ENCODE data around the gene GRB14.

Gene GRB14

DNA sequence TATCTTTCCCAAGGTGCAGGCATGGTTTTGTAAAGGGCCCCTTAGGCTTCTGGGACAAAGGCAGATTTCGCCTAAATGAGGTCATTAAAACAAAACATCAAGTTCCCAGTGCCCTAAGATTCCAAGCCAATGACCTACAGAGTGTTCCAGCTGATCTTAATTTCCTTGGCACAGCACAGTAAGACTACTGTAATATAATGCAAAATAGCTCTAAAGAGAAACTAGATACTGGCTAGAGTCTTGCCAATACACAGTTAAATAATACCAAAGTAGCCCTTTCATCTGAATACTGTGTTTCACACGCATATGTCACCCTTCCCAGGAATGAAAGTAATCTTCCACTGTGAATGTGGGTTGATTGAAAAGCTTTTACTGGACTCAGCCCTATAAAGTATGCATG is 14.7 kb downstream of the GRB14 start:
- H3K9me3 ChIP-seq: no peaks in the 10 kb centered on the region
- H3K4me1 ChIP-seq: no peaks in the 10 kb centered on the region
- no peaks in the 10 kb centered on the region for H3K27me3 ChIP-seq
- no peaks in the 10 kb centered on the region for H3K36me3 ChIP-seq
- no peak overlapping the region for H3K4me3 ChIP-seq (ENCODE audit: low read depth, low read length)
- DNase-seq: no peak
- TF ChIP-seq, protein P1, sequence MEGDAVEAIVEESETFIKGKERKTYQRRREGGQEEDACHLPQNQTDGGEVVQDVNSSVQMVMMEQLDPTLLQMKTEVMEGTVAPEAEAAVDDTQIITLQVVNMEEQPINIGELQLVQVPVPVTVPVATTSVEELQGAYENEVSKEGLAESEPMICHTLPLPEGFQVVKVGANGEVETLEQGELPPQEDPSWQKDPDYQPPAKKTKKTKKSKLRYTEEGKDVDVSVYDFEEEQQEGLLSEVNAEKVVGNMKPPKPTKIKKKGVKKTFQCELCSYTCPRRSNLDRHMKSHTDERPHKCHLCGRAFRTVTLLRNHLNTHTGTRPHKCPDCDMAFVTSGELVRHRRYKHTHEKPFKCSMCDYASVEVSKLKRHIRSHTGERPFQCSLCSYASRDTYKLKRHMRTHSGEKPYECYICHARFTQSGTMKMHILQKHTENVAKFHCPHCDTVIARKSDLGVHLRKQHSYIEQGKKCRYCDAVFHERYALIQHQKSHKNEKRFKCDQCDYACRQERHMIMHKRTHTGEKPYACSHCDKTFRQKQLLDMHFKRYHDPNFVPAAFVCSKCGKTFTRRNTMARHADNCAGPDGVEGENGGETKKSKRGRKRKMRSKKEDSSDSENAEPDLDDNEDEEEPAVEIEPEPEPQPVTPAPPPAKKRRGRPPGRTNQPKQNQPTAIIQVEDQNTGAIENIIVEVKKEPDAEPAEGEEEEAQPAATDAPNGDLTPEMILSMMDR (IDR thresholded peaks at IDR 0.05; ENCODE audit: low read depth, low read length): no peak

DNA sequence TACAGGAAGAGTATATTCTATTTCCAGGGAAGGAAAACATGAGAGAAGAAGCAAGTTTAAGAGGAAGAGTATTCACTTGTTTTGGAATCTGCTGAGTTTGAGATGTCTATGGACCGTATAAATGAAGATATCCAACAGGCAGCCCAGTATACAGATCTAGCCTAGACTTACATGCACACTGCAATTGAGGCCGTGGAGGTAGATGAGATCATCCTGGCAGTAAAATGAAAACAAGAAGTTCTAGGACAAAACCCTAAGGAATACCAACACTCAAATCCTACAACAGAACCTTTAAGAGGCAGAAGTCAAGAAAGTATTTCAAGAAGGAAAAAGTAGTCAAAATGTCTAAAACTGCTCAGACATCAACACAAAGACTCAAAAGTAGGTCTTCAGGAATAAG is 16.0 kb downstream of the GRB14 start:
- no peak for DNase-seq
- no peaks in the 10 kb centered on the region for H3K4me1 ChIP-seq
- TF ChIP-seq, protein P1 (IDR thresholded peaks at IDR 0.05; ENCODE audit: low read depth, low read length): no peak
- no peaks in the 10 kb centered on the region for H3K36me3 ChIP-seq
- H3K4me3 ChIP-seq (ENCODE audit: low read depth, low read length): no peak overlapping the region
- no peaks in the 10 kb centered on the region for H3K27me3 ChIP-seq
- H3K9me3 ChIP-seq: no peaks in the 10 kb centered on the region

DNA sequence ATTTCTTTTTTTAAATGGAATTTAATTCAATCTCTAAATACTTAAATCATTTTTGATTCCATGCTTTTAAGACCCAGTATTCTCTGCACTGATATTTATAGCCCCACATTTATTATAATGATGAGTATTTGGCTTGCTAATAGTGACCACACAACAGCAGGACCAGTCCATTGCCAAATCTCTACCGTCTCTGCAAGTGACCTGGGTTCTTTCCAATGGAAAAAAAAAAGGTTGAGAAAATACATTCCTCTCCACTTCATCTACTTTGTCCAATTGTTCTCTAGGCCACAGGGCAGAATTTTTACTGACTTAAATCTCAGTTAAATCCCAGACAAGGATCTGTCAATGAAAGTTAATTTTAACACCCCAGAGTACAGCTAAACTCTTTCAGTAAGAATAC is 20.5 kb downstream of the GRB14 start:
- H3K4me1 ChIP-seq: no peaks in the 10 kb centered on the region
- no peak for DNase-seq
- H3K4me3 ChIP-seq (ENCODE audit: low read depth, low read length): no peak overlapping the region
- H3K9me3 ChIP-seq: no peaks in the 10 kb centered on the region
- no peaks in the 10 kb centered on the region for H3K27me3 ChIP-seq
- TF ChIP-seq, protein P1 (IDR thresholded peaks at IDR 0.05; ENCODE audit: low read depth, low read length): no peak
- no peaks in the 10 kb centered on the region for H3K36me3 ChIP-seq

DNA sequence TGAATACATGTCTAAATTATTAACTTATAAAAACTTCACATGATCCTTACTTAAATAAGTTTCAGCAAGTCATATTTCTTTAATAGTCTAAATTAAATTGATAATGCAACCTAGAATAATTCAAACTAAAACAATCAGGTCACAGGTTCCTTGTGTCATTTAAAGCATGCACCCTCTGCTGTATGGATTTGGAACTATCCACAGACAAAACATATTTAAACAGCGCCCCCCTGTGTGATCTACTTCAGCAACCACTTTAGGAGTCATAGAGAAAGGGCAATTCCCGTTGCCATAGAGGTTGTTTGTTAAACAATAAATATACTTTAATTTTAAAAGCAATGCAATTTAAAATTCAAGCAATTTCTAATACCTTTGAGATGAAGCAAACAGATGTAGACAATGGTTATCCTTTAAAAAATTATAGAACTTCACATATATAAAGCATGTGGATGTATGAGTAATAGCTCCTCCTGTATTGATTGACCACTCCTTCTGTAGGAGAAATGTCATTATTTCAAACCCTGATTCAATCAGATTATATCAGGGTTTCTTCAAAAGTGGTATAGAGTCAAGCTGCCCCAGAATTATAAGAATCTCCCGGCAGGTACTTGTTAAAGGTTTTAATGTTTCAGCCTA is 21.2 kb downstream of the GRB14 start:
- Histone ChIP-seq H3K4me3 (ENCODE audit: low read depth, low read length) (no peak overlapping the region), H3K9me3 (no peaks in the 10 kb centered on the region), H3K36me3 (no peaks in the 10 kb centered on the region), H3K4me1 (no peaks in the 10 kb centered on the region), H3K27me3 (no peaks in the 10 kb centered on the region)
- TF ChIP-seq, protein P1 (IDR thresholded peaks at IDR 0.05; ENCODE audit: low read depth, low read length): peak; percentile 84
- peak; percentile 46 for DNase-seq

DNA sequence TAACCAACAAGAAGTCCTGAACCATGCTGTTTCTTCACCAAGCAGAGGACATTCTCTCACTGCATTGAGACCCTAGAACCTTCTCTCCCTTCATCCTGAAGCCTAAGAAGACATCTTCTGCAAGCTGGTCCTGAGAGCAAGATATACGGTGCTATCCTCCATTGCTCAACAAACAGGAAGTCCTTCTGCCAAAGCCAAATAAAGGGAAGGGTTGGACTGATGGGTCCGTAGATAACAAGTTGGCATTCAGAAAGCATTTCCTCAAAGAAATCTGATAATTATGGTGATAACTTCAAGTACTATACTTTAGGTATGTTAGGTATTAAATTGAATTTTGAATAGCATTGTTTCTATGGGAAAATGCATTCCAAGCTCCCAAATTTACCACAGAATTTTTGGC is 23.3 kb downstream of the GRB14 start:
- no peak overlapping the region for H3K4me3 ChIP-seq (ENCODE audit: low read depth, low read length)
- no peaks in the 10 kb centered on the region for H3K27me3 ChIP-seq
- TF ChIP-seq, protein P1 (IDR thresholded peaks at IDR 0.05; ENCODE audit: low read depth, low read length): no peak
- DNase-seq: no peak
- H3K9me3 ChIP-seq: no peaks in the 10 kb centered on the region
- no peaks in the 10 kb centered on the region for H3K4me1 ChIP-seq
- no peaks in the 10 kb centered on the region for H3K36me3 ChIP-seq

DNA sequence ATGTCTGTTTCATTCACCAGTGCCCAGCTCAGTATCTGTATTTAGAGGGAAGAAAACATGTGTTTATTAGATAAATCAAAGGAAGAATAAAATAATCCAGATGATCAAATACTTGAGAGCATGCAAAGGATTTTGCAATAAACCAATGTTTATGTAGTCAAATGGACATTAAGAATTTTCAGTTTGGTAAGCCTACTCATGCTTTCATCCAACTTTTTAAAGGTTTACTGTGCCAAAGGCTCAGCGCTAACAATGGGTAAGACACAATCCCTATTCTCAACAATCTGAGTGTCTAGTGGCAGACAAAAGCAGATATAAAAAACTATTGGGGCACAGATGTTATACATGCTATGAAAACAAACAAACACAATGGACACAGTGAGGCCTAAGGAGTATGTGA is 26.3 kb downstream of the GRB14 start:
- no peaks in the 10 kb centered on the region for H3K4me1 ChIP-seq
- no peaks in the 10 kb centered on the region for H3K36me3 ChIP-seq
- no peaks in the 10 kb centered on the region for H3K9me3 ChIP-seq
- TF ChIP-seq, protein P1 (IDR thresholded peaks at IDR 0.05; ENCODE audit: low read depth, low read length): no peak
- H3K4me3 ChIP-seq (ENCODE audit: low read depth, low read length): no peak overlapping the region
- no peak for DNase-seq
- H3K27me3 ChIP-seq: no peaks in the 10 kb centered on the region

All from BE2C (cell line).